C4-2B (cell line): ENCODE data around the gene IGSF22.

ENCODE experiments used
- ZFX ChIP-seq: fragments of 450-650 bp; IDR thresholded peaks from 2 replicates; pipeline ENCODE4 v1.6.1; 2017
- TF ChIP-seq, protein P1 (sequence below): fragments of 450-650 bp; conservative IDR thresholded peaks from 2 replicates; pipeline ENCODE4 v1.5.1; 2017; ENCODE audit warnings: mild to moderate bottlenecking

DNA sequence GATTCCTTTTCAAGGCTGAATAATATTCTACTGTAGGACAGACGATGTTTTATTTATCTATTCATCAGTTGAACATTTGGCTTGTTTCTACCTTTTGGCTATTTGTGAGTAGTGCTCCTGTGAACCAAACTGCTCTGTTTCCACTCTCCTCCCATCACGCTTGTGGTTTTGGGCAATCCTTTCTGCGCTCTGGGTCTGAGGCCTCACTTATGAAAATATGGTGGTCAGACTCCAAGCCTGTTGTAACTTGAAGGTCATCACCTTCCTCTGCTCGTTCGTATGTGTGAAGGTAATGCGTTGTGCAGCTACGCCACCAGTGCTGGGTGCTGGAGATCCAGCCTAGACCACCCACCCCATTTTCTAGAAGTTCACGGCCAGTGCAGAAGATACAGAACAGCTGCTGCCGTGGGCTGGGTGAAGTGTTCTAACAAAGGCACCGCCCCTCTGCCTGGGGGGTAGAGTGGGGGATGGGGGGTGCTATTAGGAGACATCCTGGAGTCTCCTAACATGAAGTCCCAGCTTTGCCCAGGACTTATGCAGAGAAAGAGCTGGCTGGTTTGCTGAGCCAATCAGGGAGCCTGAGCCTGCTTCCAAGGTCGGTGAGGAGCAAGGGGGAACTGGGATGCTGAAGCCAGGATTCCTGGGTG lies 44.6 kb upstream of the IGSF22 start:
- TF ChIP-seq, protein P1, sequence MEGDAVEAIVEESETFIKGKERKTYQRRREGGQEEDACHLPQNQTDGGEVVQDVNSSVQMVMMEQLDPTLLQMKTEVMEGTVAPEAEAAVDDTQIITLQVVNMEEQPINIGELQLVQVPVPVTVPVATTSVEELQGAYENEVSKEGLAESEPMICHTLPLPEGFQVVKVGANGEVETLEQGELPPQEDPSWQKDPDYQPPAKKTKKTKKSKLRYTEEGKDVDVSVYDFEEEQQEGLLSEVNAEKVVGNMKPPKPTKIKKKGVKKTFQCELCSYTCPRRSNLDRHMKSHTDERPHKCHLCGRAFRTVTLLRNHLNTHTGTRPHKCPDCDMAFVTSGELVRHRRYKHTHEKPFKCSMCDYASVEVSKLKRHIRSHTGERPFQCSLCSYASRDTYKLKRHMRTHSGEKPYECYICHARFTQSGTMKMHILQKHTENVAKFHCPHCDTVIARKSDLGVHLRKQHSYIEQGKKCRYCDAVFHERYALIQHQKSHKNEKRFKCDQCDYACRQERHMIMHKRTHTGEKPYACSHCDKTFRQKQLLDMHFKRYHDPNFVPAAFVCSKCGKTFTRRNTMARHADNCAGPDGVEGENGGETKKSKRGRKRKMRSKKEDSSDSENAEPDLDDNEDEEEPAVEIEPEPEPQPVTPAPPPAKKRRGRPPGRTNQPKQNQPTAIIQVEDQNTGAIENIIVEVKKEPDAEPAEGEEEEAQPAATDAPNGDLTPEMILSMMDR: no peak
- no peak for TF ChIP-seq ZFX
